Measurements from ENCODE around the gene ATP6AP1.

GRCh38 chrX:154470434-154470833 is 42.0 kb downstream of the ATP6AP1 start:
- TF ChIP-seq POLR2A (IDR thresholded peaks at IDR 0.05) (no peak), CTCF (IDR thresholded peaks at IDR 0.05 in 8 of 11, conservative IDR thresholded peaks at IDR 0.05 in 3 of 11) (no peak), POLR2AphosphoS5 (IDR thresholded peaks at IDR 0.05) (no peak)
